Measurements from ENCODE around the gene CASS4.

DNA sequence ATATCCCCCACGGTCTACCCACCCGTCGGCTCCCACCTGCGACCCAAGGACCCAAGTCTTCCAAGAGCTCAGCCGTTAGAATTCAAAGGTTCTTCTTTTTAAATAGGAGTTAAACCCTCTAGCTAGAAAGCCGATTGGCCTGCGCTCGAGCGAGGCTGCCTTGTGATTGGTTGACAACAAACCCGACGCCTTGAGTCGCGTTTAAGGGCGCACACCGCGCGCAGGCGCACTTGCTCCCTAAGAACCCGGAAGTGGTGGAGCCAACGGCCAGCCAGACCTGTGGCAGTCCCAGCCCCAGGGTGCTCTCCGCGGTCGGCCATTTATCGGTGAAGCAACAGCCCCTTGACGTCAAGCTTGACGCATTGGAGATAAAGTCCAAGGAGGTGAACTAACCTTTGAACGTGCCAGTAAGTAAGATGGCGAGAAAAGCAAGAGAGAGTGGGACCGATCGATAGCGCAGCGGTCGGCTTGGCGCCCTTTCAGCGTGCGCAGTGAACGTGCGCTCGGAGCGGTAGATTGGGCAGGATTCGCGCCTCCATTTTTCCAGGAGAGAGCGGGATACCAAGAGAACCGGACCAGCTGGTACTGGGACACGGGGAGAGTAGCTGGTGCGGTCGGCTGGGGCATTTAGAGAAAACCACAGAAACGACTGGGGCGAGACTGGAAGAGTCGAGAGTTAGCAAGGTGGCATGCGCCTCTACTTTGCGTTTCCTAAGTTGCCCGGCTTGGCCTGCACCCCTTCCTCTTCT, 19.8 kb upstream of the CASS4 start, which contains the start of the genes AURKA and CSTF1:
- peak; percentile 28 for TF ChIP-seq POLR2A (IDR thresholded peaks at IDR 0.05)
- TF ChIP-seq, protein P1, sequence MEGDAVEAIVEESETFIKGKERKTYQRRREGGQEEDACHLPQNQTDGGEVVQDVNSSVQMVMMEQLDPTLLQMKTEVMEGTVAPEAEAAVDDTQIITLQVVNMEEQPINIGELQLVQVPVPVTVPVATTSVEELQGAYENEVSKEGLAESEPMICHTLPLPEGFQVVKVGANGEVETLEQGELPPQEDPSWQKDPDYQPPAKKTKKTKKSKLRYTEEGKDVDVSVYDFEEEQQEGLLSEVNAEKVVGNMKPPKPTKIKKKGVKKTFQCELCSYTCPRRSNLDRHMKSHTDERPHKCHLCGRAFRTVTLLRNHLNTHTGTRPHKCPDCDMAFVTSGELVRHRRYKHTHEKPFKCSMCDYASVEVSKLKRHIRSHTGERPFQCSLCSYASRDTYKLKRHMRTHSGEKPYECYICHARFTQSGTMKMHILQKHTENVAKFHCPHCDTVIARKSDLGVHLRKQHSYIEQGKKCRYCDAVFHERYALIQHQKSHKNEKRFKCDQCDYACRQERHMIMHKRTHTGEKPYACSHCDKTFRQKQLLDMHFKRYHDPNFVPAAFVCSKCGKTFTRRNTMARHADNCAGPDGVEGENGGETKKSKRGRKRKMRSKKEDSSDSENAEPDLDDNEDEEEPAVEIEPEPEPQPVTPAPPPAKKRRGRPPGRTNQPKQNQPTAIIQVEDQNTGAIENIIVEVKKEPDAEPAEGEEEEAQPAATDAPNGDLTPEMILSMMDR (IDR thresholded peaks at IDR 0.05), result no peak
